SW480 (cell line): Measurements from ENCODE around the gene IL2RA.
A peak's percentile ranks its signal among the peaks of the same experiment; 100 is the strongest.

Source experiments
- DNase-seq: peaks from one replicate; pipeline ENCODE4 v3.0.0-alpha.2; 2016; ENCODE audit warnings: low spot score

Gene IL2RA

DNA sequence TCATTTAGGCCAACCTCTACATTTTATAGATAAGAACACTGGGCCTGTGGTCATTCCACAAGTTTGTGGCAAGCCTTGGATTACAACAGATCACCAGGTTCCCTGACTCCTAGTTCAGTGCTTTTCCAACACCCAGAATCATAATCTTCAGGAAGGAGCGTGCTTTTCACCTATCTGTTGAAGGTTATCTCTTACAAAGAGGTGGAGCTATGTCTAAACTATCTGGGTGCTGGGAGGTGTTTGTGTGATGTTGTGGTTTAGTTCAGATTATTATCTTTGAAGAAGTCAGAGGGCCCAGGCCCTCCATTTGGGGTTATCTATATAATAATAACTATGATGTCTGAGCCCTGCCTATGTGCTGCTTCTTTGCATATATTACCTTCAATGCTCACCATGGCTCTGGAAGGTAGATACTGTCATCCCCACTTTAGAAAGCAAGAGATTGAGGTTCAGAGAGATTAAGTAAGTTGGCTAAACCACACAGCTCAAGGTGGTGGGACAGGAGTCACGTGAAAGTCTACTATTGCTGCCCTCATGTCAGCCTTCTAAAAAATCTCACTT lies 24.0 kb downstream of the IL2RA start:
- no peak for DNase-seq

GRCh38 chr10:6037422-6037821 lies 24.7 kb downstream of the IL2RA start:
- no peak for DNase-seq

- DNase-seq = no peak
These were observed 25.3 kb downstream of the IL2RA start for GRCh38 chr10:6036861-6037321.

DNA sequence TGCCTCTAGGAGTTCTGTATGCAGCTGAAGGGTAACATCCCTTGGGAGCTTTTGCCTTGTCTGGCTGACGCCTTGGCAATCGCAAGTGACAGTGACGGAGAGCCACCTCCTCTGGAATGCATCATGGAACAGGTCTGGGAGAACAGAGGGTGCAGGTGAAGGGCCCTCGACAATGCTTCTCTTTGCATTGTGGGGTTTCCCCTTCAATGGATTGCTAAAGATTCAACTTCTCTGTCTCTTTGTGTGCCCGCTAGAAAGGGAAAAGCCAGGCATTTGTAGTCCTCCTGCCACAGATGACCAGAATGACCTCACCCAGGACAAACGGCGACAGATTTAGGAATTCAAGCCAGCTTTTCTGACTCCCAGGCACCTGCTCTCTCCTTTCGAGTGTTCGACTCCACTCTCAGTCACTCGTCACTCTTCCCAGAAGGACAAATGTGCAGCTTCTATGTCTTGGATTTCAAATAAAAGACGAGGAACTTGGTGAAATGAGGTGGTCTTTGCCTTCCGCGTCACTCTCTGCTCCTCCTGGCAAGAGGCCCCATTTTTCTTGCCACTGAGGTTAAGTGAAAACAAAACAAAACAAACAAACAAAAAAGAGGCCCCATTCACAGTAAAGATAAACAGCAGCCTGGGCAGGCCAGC lies 26.1 kb downstream of the IL2RA start:
- DNase-seq = no peak

DNA sequence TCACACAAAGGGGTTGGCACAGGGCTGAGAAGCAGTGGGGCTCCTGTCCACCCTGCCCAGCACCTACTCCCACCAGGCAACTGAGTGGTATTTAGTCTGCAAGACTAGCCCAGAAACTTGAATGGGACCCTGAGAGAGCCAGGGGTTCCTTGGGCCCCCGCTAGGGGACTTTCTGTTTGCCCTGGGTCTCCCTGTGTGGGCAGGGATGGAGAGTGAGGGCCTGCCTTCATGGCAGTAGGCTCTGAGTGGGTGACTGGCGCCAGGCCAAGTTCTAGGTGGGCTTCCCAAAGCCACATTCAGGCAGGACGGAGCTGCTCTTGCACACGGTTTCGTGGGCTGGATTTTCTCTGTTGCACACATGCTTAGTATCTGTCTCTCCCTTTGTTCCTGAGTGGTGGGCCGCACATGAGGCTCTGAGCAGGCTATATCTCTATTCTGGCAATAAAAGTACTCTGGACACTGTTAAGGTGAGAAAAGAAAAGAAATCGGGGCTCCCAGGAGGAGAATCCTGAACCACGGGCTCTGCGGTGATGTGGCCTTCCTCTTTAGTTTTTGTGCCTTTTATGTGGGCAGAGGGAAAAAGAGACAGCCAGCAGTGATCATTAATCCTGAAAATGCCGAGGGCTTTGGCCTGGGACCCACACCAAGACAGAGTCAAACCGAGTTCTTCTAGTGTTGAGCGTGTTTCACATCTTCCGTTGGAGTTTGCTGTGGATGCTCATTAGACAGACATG lies 26.9 kb downstream of the IL2RA start:
- DNase-seq = no peak

GRCh38 chr10:6034371-6034770 lies 27.8 kb downstream of the IL2RA start:
- no peak for DNase-seq

DNA sequence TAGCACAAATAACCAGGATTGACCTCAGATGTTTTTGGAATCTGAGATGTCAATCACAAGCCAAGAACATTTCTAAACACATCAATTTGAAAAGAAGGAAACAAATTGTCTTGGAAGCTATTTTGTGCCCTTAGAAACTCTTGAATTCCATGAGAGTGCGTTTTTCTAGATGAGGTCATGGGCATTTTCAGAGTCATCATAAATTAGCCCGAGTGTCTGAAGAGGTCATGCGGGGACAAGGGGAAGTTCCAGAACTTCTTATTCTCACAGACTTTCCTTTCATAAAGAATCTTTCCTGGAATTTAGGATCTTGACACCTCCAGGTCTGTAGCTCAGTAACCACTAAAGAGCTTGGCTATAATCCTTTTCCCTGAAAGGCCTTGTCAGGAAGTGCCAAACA lies 28.2 kb downstream of the IL2RA start:
- DNase-seq = no peak

DNA sequence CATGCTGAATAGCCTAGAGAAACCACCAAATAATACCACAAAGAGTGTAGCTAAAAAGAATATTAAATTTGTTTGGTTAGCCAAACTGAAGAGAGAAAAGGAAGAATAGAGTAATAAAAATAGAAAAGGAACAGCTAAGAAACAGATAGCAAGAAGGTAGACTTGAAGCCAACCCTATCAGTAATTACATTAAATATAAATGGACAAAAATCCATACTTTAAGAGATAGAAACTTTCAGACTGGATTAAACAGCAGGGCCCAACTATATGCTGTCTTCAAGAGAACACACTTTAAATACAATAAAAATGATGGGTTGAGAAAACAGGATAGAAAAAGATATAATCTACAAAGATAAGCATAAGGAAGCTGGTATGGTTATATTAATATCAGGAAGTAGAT lies 31.2 kb downstream of the IL2RA start:
- no peak for DNase-seq

GRCh38 chr10:6030217-6030616 lies 31.9 kb downstream of the IL2RA start:
- no peak for DNase-seq

- DNase-seq = no peak
These were observed 34.2 kb downstream of the IL2RA start for GRCh38 chr10:6027929-6028328.

- DNase-seq = no peak
These were observed 36.4 kb downstream of the IL2RA start for GRCh38 chr10:6025683-6026255.

- DNase-seq = no peak
These were observed 37.9 kb downstream of the IL2RA start for GRCh38 chr10:6024334-6024682.

DNA sequence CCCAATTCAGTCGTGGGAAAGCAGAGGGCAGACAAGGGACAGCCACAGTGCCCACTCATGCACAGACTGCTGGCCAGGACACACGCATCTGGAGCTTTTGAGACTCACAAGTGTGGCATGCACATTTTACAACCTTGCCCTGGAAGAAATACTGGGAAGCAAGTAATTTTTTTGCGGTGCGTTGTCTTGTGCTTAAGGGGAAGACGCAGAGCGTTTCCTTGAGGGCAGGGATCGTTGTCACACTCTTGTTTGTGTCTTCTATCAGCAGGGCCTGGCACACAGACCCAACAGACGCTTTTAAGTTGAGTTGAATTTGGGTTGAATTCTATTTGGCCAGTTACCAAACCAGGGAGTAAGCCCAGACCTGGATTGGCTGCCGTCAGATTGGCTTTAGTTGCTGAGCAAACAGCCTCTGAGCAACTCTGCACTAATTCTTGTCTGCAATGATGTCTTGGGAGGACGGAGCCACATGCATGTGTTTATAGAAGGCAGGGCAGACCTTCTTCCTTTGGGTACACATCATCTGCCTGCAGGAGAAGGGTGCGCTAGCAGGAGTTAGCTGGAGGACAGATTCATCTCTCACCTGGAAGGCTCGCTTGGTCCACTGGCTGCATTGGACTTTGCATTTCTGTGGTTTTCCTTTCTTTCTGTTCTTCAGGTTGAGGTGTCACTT lies 38.4 kb downstream of the IL2RA start:
- DNase-seq = no peak

GRCh38 chr10:6022660-6023059 lies 39.5 kb downstream of the IL2RA start:
- no peak for DNase-seq

- DNase-seq = no peak
These were observed 41.3 kb downstream of the IL2RA start for GRCh38 chr10:6020826-6021225.

- DNase-seq = no peak
These were observed 42.4 kb downstream of the IL2RA start for GRCh38 chr10:6019796-6020195.

- DNase-seq = no peak
These were observed 43.0 kb downstream of the IL2RA start for GRCh38 chr10:6019010-6019782.

DNA sequence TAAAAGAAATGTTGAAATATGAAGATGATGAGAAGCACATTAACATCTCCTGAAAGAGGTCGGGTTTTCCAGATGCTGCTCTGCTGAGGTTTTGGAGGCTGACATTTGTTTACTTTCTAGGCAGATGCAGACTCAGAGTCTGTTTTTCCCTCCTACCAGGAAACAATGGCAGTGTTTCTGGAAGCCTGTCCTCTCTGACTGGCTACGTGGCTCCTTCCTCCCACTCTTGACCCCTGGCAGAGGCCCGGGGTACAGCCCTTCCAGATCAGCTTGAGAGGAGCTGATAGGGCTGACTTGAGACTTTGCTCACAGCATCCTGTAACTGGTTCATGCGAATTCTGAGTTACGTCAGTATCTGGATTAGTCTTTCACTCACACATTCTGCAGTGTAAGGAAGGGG lies 43.7 kb downstream of the IL2RA start:
- no peak for DNase-seq

DNA sequence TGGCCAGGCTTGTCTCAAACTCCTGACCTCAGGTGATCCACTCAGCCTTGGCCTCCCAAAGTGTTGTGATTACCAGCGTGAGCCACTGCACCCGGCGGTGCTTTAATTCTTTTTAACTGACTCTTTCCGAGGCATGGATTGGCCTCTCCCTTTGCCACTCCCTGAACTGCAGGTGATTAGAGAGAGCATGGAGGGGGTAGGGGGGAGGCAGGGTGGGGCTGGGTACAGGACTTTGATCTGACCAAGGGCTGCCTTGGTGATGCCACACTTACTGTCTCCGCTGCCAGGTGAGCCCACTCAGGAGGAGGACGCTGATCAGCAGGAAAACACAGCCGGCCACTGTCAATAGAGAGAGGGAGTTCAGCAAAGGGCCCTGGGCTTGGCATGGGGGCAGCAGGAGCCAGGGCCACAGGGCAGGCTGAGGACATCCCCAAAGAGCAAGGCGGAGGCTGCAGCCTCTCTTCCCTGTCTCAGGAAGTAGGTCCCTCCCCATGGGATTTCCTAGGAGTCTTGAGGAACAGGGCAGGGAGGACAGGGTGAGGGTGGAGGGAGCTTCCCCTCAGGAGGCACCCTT lies 44.3 kb downstream of the IL2RA start:
- peak; percentile 72 for DNase-seq

DNA sequence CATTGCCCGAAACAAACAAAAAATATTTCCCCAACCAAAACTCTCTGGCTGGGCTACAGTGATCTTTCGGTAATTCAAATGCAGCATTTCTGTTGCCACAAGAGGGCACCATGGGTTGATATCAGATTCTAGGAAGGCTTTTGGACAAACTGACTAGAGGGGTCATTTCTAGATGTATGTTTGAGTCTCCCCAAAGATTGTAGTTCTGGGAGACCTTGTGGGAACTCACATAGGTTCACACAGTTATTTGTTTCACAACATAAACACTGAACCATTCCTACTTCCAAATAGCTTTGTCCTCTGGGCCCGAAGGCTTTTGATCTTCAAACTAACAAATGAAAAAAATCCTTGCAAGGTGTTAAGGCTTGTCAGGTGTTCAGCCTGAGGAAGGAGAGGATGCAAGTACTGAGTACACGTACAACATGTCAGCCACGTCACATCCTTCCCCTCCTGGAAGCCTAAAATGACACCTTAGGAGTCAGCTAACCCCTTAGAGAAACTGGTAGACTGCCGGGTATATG lies 47.9 kb downstream of the IL2RA start:
- peak; percentile 64 for DNase-seq
